ENCODE data around the gene IDUA. TPM values are rescaled to one million over a fixed set of nuclear protein-coding genes. Genes with fewer than 3 reads are reported as not detected.
"Not testable (repeated sequence)": the region's sequence is repeated elsewhere in the genome, so short reads cannot be mapped to it uniquely, and the experiment has no call there.

IDUA gene
- total RNA-seq, 1 donor from 2014 or later, result 12.9 TPM

DNA sequence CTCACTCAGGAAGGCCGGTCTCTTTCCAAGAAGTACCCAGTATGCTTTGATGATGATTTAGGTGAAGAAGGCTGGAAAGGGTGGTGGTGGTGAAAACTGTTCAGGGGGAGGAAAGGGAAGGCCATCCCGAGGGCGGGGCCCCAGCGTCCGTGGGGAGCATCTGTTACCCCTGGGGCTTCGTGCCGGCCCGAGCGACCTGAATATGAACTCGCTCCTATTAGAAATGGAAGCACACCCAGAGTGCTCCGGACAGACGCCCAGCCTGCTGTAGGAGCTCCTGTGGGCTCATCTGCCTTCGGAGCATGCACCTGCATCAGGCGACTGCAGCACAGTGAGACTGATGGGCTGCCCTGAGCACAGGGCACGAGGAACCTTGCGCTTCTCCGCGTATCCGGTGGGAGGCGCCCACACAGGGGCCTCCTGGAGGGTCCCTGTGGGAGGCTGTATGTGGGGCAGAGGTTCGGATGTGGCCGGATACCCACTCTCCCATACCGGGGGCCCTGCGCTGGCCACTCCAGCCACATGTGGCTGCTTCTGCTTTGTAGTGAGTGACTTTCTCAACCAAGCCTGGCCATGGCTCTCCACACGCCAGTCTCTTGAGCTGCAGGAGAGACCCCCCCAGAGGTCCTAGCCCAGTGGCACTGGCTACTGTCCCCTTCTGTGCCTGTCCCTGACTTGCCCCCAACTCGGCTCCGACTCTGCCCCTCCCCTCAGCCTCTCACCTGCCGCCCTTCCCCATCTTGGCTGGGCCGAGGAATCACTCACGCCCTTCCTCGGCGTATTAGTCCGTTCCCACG lies 61.3 kb downstream of the IDUA start:
- DNase-seq (ENCODE audit: low spot score), result peak; percentile 41
- intact Hi-C loops (cut with DNase I), result no loop called here

DNA sequence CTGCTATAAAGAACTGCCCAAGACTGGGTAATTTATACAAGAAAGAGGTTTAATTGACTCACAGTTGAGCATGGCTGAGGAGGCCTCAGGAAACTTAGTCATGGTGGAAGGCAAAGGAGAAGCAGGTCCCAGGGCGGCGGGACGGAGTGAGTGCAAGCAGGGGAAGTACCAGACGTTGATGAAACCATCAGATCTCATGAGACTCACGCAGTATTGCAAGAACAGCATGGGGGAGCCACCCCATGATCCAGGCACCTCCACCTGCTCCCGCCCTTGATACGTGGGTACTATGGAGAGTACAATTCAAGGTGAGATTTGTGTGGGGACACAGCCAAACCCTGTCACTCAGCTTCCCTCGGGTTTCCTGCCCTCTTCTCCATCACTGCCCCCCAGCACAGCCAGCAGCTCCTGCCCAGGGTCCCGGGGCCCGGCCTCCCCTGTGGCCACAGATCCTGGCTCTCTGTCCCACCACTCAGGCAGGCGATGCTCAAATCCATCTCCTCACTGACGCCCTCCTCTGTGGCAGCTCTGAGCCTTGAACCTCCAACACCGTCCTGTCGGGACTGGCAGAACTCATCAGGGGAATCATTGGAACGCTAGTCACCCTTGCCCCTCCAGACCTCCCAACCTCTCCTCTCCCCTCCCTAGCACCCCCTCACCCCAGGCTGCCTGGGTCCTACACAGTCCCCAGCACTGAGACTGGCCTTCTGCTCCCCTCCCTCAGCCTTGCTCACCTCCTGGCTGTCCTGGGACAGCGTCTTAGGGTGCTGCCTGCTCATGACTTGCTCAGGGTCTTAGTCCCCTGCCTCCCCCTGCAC lies 62.1 kb downstream of the IDUA start:
- intact Hi-C loops (cut with DNase I), result no loop called here
- peak; percentile 69 for DNase-seq (ENCODE audit: low spot score)

DNA sequence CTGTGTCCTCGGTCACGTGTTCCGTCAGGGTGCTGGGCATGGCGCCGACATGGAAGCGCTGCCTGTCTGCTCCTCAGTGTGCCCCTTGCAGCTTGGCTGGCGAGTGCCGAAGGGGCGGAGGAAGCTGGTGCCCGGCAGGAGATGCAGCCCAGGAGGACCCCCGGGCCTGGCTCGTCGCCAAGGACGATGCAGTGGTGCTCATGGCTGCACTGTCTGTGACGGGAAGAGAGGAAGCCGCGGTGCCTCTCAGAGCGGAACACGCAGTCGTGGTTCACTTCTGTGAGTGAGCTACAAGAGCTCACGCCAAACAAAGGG lies 62.7 kb downstream of the IDUA start:
- intact Hi-C loops (cut with DNase I), result no loop called here
- DNase-seq (ENCODE audit: low spot score), result peak; percentile 64

DNA sequence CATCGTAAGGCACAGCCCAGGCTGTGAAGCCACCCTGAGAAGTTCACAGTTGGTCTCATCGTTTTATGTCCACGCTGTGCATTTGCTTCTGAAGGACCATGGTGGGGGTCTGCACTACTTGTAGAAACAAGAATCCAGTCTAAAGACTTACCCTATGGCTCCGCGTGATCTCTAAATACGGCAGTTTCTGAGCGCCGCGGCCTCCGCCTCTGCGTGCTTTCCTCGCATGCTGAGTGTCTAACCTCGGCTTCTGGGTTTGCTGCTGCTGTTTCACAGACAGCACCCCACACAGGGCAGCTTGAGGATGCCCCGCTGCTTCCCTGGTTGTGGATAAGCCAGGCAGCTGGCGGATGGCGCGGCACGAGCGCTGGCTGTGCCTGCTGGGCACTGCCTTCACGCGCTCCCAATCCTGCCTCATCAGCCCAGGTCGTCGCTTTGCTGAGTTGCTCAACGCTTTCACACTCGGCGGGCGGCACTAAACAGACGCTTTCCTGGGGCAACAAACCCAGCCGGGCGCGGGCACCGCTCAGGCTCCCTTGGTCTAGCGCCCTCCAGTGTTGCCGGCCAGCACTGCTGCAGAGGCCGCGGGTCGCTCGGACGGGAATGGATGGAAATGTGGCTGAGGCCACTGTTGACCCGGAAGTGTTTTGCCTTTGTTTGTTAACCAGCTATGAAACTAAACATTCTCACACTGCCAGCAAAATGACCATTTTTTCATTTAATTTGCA lies 63.8 kb downstream of the IDUA start:
- DNase-seq (ENCODE audit: low spot score), result peak; percentile 31
- intact Hi-C loops (cut with DNase I), result no loop called here

DNA sequence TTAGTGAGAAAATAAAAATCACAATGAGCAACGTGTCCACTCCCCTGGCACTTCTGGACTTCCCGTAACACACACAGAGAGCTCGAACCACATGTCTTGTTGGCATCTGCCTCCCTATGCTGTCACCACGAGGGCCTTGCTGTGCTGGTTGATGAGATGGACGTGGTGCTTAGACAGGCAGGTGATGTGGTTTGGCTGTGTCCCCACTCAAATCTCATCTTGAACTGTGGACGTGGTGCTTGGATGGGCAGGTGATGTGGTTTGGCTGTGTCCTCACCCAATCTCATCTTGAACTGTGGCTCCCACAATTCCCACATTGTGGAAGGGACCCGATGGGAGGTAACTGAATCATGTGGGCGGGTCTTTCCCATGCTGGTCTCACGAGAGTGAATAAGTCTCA lies 64.6 kb downstream of the IDUA start:
- intact Hi-C loops (cut with DNase I), result no loop called here
- DNase-seq (ENCODE audit: low spot score), result peak; percentile 46

DNA sequence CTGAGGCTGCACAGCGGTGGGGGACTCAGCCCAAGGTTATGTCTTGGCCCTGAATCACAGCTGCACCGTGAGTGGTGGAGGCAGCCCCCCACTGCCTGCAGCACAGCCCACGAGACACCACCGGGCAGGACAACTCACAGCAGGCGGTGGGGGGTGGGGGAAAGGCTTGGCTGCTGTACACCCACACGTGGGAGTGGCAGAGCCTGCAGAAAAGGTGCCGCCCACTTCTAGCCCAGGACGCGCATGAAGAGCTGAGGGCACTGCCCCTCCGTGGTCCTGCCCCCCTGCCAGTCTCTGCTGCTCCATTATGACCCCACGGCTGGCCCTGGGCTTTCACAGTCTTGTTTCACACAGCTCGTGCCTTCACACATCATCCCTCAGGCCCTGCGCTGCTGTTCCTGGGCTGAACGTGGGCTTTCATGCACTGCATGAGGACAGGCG lies 65.4 kb downstream of the IDUA start:
- no peak for DNase-seq (ENCODE audit: low spot score)
- intact Hi-C loops (cut with DNase I), result no loop called here

DNA sequence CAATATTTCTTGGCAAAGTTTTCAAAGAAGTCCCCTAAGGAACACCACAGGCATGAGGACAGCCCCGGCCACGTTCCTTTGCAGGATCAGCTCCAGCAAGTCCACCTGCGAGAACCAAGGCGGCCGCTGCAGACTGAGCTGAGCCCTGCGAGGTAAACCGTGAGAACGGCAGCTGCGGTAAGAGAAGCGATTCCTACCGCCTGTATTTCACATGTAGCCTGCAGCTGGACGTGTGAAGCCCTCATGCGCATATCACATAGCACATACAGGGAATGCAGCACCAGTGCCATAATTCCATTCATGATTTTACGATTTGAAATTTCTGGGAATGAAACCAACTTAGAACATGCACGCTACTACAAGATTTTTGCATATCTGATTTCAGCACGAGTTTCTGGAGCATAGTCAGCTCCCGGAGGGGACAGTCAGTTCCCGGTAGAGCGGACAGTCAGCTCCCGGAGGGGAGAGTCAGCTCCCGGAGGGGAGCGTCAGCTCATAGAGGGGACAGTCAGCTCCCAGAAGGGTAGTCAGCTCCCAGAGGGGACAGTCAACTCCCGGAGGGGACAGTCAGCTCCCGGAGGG lies 66.3 kb downstream of the IDUA start:
- intact Hi-C loops (cut with DNase I), result no loop called here
- DNase-seq (ENCODE audit: low spot score), result no peak

DNA sequence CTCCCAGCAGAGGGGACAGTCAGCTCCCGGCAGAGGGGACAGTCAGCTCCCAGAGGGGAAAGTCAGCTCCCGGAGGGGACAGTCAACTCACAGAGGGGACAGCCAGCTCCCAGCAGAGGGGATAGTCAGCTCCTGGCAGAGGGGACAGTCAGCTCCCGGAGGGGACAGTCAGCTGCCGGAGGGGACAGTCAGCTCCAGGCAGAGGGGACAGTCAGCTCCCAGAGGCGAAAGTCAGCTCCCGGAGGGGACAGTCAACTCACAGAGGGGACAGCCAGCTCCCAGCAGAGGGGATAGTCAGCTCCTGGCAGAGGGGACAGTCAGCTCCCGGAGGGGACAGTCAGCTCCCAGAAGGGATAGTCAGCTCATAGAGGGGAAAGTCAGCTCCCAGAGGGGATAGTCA lies 67.0 kb downstream of the IDUA start:
- intact Hi-C loops (cut with DNase I); DNase-seq (ENCODE audit: low spot score): not testable (repeated sequence)

Other genes with a start within 250 kb of the IDUA start
- 9.4 TPM for gene CPLX1, start 160.9 kb upstream of the IDUA start, total RNA-seq
- gene GAK, start 54.7 kb upstream of the IDUA start, total RNA-seq, result 36.1 TPM
- 22.7 TPM for gene TMEM175, start 54.6 kb upstream of the IDUA start, total RNA-seq
- gene DGKQ, start 13.5 kb upstream of the IDUA start, total RNA-seq, result 5.2 TPM
- gene SLC26A1, start 6.4 kb downstream of the IDUA start, total RNA-seq, result 0.22 TPM
- 28.1 TPM for gene FGFRL1, start 24.6 kb downstream of the IDUA start, total RNA-seq
- 1.4 TPM for gene RNF212, start 126.5 kb downstream of the IDUA start, total RNA-seq
- 19.8 TPM for gene SPON2, start 185.5 kb downstream of the IDUA start, total RNA-seq

Data from cardiac septum (tissue), 1 donor.